ENCODE measurements around the gene GPHA2. TPM values are rescaled to one million over a fixed set of nuclear protein-coding genes. Genes with fewer than 3 reads are reported as not detected.

GPHA2 gene
- total and polyA plus RNA-seq, 3 donors from 2014 or later: 6.9 to 9.4 (median 7.0) TPM

- no peaks in the 10 kb centered on the region for H3K9me3 ChIP-seq
- H3K4me3 ChIP-seq: no peak overlapping the region
- 84 to 86% methylated on average over 5 of the region's 5 CpGs for WGBS, 2 donors
- DNase-seq: no peak
- no peaks in the 10 kb centered on the region for H3K27me3 ChIP-seq
- H3K27ac ChIP-seq: no peak overlapping the region
- no peak for TF ChIP-seq POLR2A (IDR thresholded peaks at IDR 0.05)
- no peak for TF ChIP-seq CTCF (IDR thresholded peaks at IDR 0.05)
- H3K36me3 ChIP-seq (ENCODE audit: low read depth, missing control alignments): no peaks in the 10 kb centered on the region
- intact Hi-C loops (cut with DNase I; ENCODE audit: low total_unique reads): loop anchor here (5.0 kb wide), 1 partner anchor 45 kb away; no protein-coding TSS in a partner anchor
- peaks cover 8% of the 10 kb centered on the region for H3K4me1 ChIP-seq
These were observed 43.8 kb downstream of the GPHA2 start for GRCh38 chr11:64891880-64892279.

- Histone ChIP-seq H3K9me3 (no peaks in the 10 kb centered on the region), H3K4me1 (peaks cover 8% of the 10 kb centered on the region), H3K36me3 (ENCODE audit: low read depth, missing control alignments) (no peaks in the 10 kb centered on the region), H3K4me3 (no peak overlapping the region), H3K27me3 (no peaks in the 10 kb centered on the region), H3K27ac (no peak overlapping the region)
- intact Hi-C loops (cut with DNase I; ENCODE audit: low total_unique reads): loop anchor here (5.0 kb wide), 1 partner anchor 44 kb away; no protein-coding TSS in a partner anchor
- TF ChIP-seq CTCF (IDR thresholded peaks at IDR 0.05): no peak
- no peak for TF ChIP-seq POLR2A (IDR thresholded peaks at IDR 0.05)
- DNase-seq: no peak
- WGBS, 2 donors: 91 to 95% methylated on average over 21 to 25 of the region's 25 CpGs
These were observed 44.4 kb downstream of the GPHA2 start for GRCh38 chr11:64891215-64891848.

GRCh38 chr11:64890522-64890939, 45.2 kb downstream of the GPHA2 start:
- Histone ChIP-seq H3K27ac (no peak overlapping the region), H3K36me3 (ENCODE audit: low read depth, missing control alignments) (no peaks in the 10 kb centered on the region), H3K27me3 (no peaks in the 10 kb centered on the region), H3K4me3 (no peak overlapping the region), H3K4me1 (peaks cover 8% of the 10 kb centered on the region), H3K9me3 (no peaks in the 10 kb centered on the region)
- no peak for DNase-seq
- TF ChIP-seq POLR2A (IDR thresholded peaks at IDR 0.05): no peak
- no peak for TF ChIP-seq CTCF (IDR thresholded peaks at IDR 0.05)
- WGBS, 2 donors: 85 to 90% methylated on average over 7 of the region's 7 CpGs
- intact Hi-C loops (cut with DNase I; ENCODE audit: low total_unique reads): loop anchor here (5.0 kb wide), 1 partner anchor 43 kb away; no protein-coding TSS in a partner anchor

GRCh38 chr11:64888729-64889511, 46.8 kb downstream of the GPHA2 start:
- intact Hi-C loops (cut with DNase I; ENCODE audit: low total_unique reads): no loop called here
- Histone ChIP-seq H3K4me3 (no peak overlapping the region), H3K27ac (no peak overlapping the region), H3K4me1 (peaks cover 8% of the 10 kb centered on the region), H3K27me3 (no peaks in the 10 kb centered on the region), H3K36me3 (ENCODE audit: low read depth, missing control alignments) (no peaks in the 10 kb centered on the region), H3K9me3 (no peaks in the 10 kb centered on the region)
- 50 to 57% methylated on average over 8 of the region's 9 CpGs for WGBS, 2 donors
- no peak for DNase-seq
- TF ChIP-seq POLR2A (IDR thresholded peaks at IDR 0.05) (no peak), CTCF (IDR thresholded peaks at IDR 0.05) (no peak)
